ENCODE data around the gene C12orf75.

DNA sequence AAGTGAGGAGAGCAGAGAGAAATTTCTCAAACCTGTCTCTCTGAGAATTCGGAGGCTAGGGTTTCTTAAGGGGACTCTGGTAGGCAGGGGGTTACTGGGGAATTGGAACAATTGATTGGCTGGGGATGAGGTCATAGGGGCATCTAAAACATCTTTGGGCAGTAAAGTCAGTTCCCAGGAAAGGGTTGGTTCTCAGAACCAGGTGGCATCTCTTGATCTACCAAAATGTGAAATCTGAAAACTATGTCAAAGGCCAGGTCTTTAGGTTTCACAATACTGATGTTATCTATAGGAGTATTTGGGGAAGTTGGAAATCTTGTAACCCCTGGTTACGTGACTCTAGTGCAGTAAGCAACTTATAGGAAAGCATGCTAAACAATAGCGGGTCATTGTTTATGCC lies 6.9 kb downstream of the C12orf75 start:
- TF ChIP-seq, protein P1, sequence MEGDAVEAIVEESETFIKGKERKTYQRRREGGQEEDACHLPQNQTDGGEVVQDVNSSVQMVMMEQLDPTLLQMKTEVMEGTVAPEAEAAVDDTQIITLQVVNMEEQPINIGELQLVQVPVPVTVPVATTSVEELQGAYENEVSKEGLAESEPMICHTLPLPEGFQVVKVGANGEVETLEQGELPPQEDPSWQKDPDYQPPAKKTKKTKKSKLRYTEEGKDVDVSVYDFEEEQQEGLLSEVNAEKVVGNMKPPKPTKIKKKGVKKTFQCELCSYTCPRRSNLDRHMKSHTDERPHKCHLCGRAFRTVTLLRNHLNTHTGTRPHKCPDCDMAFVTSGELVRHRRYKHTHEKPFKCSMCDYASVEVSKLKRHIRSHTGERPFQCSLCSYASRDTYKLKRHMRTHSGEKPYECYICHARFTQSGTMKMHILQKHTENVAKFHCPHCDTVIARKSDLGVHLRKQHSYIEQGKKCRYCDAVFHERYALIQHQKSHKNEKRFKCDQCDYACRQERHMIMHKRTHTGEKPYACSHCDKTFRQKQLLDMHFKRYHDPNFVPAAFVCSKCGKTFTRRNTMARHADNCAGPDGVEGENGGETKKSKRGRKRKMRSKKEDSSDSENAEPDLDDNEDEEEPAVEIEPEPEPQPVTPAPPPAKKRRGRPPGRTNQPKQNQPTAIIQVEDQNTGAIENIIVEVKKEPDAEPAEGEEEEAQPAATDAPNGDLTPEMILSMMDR (conservative IDR thresholded peaks at IDR 0.05), result no peak
- TF ChIP-seq EZH2 (IDR thresholded peaks at IDR 0.05; ENCODE audit: low read depth), result no peak
